ENCODE results near the gene PLXDC2.

PLXDC2 gene

GRCh38 chr10:20232079-20232705, 416.0 kb downstream of the PLXDC2 start:
- no peak for DNase-seq

GRCh38 chr10:20233423-20233822, 417.2 kb downstream of the PLXDC2 start:
- DNase-seq: no peak

GRCh38 chr10:20234579-20234978, 418.3 kb downstream of the PLXDC2 start:
- DNase-seq: no peak

GRCh38 chr10:20237091-20237570, 420.9 kb downstream of the PLXDC2 start:
- DNase-seq: no peak

- no peak for DNase-seq
These were observed 421.4 kb downstream of the PLXDC2 start for GRCh38 chr10:20237586-20237985.

- DNase-seq: no peak
These were observed 424.4 kb downstream of the PLXDC2 start for GRCh38 chr10:20240643-20241042.

GRCh38 chr10:20247454-20247853, 431.2 kb downstream of the PLXDC2 start:
- no peak for DNase-seq

- no peak for DNase-seq
These were observed 431.9 kb downstream of the PLXDC2 start for GRCh38 chr10:20247891-20248708.

GRCh38 chr10:20254078-20254477, 437.8 kb downstream of the PLXDC2 start:
- no peak for DNase-seq

GRCh38 chr10:20254497-20254896, 438.3 kb downstream of the PLXDC2 start:
- no peak for DNase-seq

GRCh38 chr10:20256969-20257368, 440.7 kb downstream of the PLXDC2 start:
- no peak for DNase-seq

GRCh38 chr10:20257422-20257821, 441.2 kb downstream of the PLXDC2 start:
- DNase-seq: no peak

GRCh38 chr10:20265146-20265545, 448.9 kb downstream of the PLXDC2 start:
- no peak for DNase-seq

GRCh38 chr10:20267734-20268133, 451.5 kb downstream of the PLXDC2 start:
- no peak for DNase-seq

GRCh38 chr10:20271490-20271889, 455.3 kb downstream of the PLXDC2 start:
- DNase-seq: no peak

- DNase-seq: no peak
These were observed 456.4 kb downstream of the PLXDC2 start for GRCh38 chr10:20272608-20273007.

- no peak for DNase-seq
These were observed 458.3 kb downstream of the PLXDC2 start for GRCh38 chr10:20274571-20274970.

- DNase-seq: no peak
These were observed 460.1 kb downstream of the PLXDC2 start for GRCh38 chr10:20276127-20276979.

GRCh38 chr10:20277820-20278219, 461.6 kb downstream of the PLXDC2 start:
- no peak for DNase-seq

GRCh38 chr10:20281579-20281978, 465.3 kb downstream of the PLXDC2 start:
- DNase-seq: no peak

- no peak for DNase-seq
These were observed 471.4 kb downstream of the PLXDC2 start for GRCh38 chr10:20287586-20287985.

- no peak for DNase-seq
These were observed 471.8 kb downstream of the PLXDC2 start for GRCh38 chr10:20288060-20288459.

GRCh38 chr10:20289070-20289828, 473.0 kb downstream of the PLXDC2 start:
- no peak for DNase-seq

All from activated CD4-positive, alpha-beta T cell treated with anti-CD3 and anti-CD28 coated beads for 4 hours (primary cell).